AG09319 (cell line): Measurements from ENCODE around the gene MAP3K20.

ENCODE experiments used
- DNase-seq: peaks from one replicate; pipeline ENCODE4 v3.0.0-alpha.2; 2010; ENCODE audit warnings: low read depth; ENCODE audit errors: extremely low read depth
- CTCF ChIP-seq: IDR thresholded peaks from 2 replicates; pipeline ENCODE4 v1.5.1; 2011; ENCODE audit warnings: low read depth, mild to moderate bottlenecking, inconsistent platforms, low read length, moderate library complexity

MAP3K20 gene

GRCh38 chr2:173132531-173132930, 56.9 kb downstream of the MAP3K20 start:
- no peak for DNase-seq
- TF ChIP-seq CTCF, result no peak

- no peak for DNase-seq
- TF ChIP-seq CTCF, result no peak
Measured at GRCh38 chr2:173134703-173135102, 59.1 kb downstream of the MAP3K20 start.

- DNase-seq, result no peak
- TF ChIP-seq CTCF, result no peak
Measured at GRCh38 chr2:173136067-173136466, 60.4 kb downstream of the MAP3K20 start.

- DNase-seq, result no peak
- TF ChIP-seq CTCF, result no peak
Measured at GRCh38 chr2:173136599-173136998, 61.0 kb downstream of the MAP3K20 start.

GRCh38 chr2:173137610-173138009, 62.0 kb downstream of the MAP3K20 start:
- no peak for TF ChIP-seq CTCF

GRCh38 chr2:173138962-173139361, 63.3 kb downstream of the MAP3K20 start:
- TF ChIP-seq CTCF, result no peak
- DNase-seq, result no peak

More at GRCh38 chr2:173137610-173138009, 62.0 kb downstream of the MAP3K20 start:
- DNase-seq, result no peak

GRCh38 chr2:173141666-173142065, 66.0 kb downstream of the MAP3K20 start:
- TF ChIP-seq CTCF, result no peak

GRCh38 chr2:173145454-173145853, 69.8 kb downstream of the MAP3K20 start:
- DNase-seq, result no peak
- TF ChIP-seq CTCF, result no peak

More at GRCh38 chr2:173141666-173142065, 66.0 kb downstream of the MAP3K20 start:
- DNase-seq, result no peak
